MCF 10A (cell line): ENCODE results near the gene TRIP6. TPM values are rescaled to one million over a fixed set of nuclear protein-coding genes. Genes with fewer than 3 reads are reported as not detected.

Source experiments
- BruUV-seq: library from RNA; stranded (reverse); fragments of 400-500 nt; replicated peaks from 2 replicates; lab custom pipeline; 2021; lab: Mats Ljungman, UMichigan
- CTCF ChIA-PET: fragments of 300-600 bp; sonication (Branson Sonifier 250); formaldehyde crosslinking; extraction: SDS; loops from one replicate; lab custom pipeline; 2021; ENCODE audit warnings: antibody characterized with exemption, inconsistent platforms; lab: Yijun Ruan, JAX
- POLR2A ChIA-PET: fragments of 300-600, 350-650 bp; sonication (Branson Sonifier 250); formaldehyde crosslinking; extraction: SDS; loops from one replicate; lab custom pipeline; 2020; ENCODE audit warnings: antibody characterized with exemption, inconsistent platforms; lab: Yijun Ruan, JAX
- DNase-seq: peaks from one replicate; pipeline ENCODE4 v3.0.0-alpha.2; 2018; ENCODE audit not compliant: unreplicated experiment
- H3K27ac Mint-ChIP-seq: one replicate; pipeline ENCODE4 v1.8.0; 2022; ENCODE audit warnings: mild to moderate bottlenecking, low read depth, mixed read lengths; ENCODE audit not compliant: unreplicated experiment
- H3K27me3 Mint-ChIP-seq: one replicate; pipeline ENCODE4 v1.8.0; 2022; ENCODE audit warnings: mixed read lengths; ENCODE audit not compliant: insufficient read depth, unreplicated experiment
- H3K36me3 Mint-ChIP-seq: one replicate; pipeline ENCODE4 v1.8.0; 2022; ENCODE audit warnings: mild to moderate bottlenecking, moderate library complexity, mixed read lengths; ENCODE audit not compliant: insufficient read depth, unreplicated experiment
- H3K4me1 Mint-ChIP-seq: one replicate; pipeline ENCODE4 v1.8.0; 2022; ENCODE audit warnings: mixed read lengths; ENCODE audit not compliant: insufficient read depth, unreplicated experiment
- H3K4me3 Mint-ChIP-seq: one replicate; pipeline ENCODE4 v1.8.0; 2022; ENCODE audit warnings: mild to moderate bottlenecking, moderate library complexity, mixed read lengths; ENCODE audit not compliant: unreplicated experiment
- H3K9me3 Mint-ChIP-seq: one replicate; pipeline ENCODE4 v1.8.0; 2022; ENCODE audit warnings: mixed read lengths; ENCODE audit not compliant: unreplicated experiment
- intact Hi-C: fragments of 100-400 bp; cut with micrococcal nuclease; formaldehyde crosslinking; loops from 2 replicates; pipeline ENCODE4 v1.14.1; 2022
- total RNA-seq: library from RNA; stranded (reverse); gene quantifications from 2 replicates; pipeline ENCODE4 v1.2.3, GENCODE V29; 2022
- TF ChIP-seq, protein P1 (sequence below): fragments of 200-600 bp; IDR thresholded peaks from one replicate; pipeline ENCODE4 v1.8.0; 2022; ENCODE audit warnings: antibody characterized with exemption, mild to moderate bottlenecking; ENCODE audit not compliant: unreplicated experiment

Gene TRIP6
- total RNA-seq, 1 experiment from 2014 or later = 132 TPM

DNA sequence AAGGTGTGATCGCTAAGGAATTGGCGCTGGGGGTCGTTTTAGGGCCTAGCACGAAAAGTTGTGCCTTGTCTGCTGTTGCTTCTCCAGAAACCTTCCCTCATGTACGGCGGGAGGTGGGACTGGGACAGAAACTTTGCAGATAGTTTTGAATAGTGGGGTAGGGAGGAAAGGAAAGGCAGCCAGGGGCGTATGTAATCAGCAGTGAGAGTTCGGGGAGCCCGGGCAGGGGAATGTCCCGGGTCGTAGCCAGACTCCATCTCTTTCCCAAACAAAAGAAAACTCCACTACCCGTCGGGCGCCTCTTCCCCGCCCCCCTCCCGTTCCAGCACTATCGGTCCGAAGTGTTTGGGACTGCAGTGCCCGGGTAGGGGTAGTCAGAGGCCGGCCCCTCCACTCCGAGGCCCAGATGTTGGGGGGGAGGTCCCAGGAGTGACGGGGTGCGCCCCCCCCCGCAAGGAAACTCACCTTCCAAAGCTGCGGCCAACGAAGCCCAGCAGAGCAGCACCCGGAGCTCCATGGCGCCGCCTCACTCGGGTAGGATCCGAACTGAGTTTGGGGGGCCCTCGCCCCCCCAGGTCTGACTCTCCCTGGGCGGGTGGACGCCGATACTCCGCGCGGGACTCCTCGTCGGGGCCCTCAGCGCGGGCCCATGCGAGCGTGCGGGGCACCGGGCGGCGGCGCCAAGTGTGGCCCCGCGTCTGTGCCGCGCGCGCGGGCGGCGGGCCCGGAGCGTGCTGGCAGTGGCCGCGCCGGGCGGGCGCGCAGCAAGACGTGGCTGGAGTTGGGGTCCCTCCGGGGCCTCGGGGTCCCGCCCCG lies 40.5 kb upstream of the TRIP6 start:
- intact Hi-C loops = loop anchor here (1.0 kb wide), 3 partner anchors 26 to 121 kb away; partner anchors contain the start of gene SLC12A9
- H3K27ac Mint-ChIP-seq = peak overlapping the region; percentile 86
- TF ChIP-seq, protein P1, sequence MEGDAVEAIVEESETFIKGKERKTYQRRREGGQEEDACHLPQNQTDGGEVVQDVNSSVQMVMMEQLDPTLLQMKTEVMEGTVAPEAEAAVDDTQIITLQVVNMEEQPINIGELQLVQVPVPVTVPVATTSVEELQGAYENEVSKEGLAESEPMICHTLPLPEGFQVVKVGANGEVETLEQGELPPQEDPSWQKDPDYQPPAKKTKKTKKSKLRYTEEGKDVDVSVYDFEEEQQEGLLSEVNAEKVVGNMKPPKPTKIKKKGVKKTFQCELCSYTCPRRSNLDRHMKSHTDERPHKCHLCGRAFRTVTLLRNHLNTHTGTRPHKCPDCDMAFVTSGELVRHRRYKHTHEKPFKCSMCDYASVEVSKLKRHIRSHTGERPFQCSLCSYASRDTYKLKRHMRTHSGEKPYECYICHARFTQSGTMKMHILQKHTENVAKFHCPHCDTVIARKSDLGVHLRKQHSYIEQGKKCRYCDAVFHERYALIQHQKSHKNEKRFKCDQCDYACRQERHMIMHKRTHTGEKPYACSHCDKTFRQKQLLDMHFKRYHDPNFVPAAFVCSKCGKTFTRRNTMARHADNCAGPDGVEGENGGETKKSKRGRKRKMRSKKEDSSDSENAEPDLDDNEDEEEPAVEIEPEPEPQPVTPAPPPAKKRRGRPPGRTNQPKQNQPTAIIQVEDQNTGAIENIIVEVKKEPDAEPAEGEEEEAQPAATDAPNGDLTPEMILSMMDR = no peak
- CTCF ChIA-PET = interaction anchor here (0.6 to 3.9 kb wide), 12 partner anchors 11 to 387 kb away, joined by 3 to 26 read pairs (median 4); partner anchors contain the start of genes POP7 and SLC12A9
- no peaks in the 10 kb centered on the region for H3K27me3 Mint-ChIP-seq
- peak overlapping the region; percentile 96 for H3K4me3 Mint-ChIP-seq
- H3K9me3 Mint-ChIP-seq = no peaks in the 10 kb centered on the region
- peak; percentile 22 for DNase-seq
- peaks cover 28% of the 10 kb centered on the region for H3K36me3 Mint-ChIP-seq
- no TSS peak for BruUV-seq
- POLR2A ChIA-PET = interaction anchor here (0.6 to 2.9 kb wide), 18 partner anchors 9 to 1174 kb away, joined by 3 to 23 read pairs (median 5); partner anchors contain the start of genes EPO, FBXO24, POP7 and SLC12A9
- H3K4me1 Mint-ChIP-seq = peaks cover 21% of the 10 kb centered on the region

DNA sequence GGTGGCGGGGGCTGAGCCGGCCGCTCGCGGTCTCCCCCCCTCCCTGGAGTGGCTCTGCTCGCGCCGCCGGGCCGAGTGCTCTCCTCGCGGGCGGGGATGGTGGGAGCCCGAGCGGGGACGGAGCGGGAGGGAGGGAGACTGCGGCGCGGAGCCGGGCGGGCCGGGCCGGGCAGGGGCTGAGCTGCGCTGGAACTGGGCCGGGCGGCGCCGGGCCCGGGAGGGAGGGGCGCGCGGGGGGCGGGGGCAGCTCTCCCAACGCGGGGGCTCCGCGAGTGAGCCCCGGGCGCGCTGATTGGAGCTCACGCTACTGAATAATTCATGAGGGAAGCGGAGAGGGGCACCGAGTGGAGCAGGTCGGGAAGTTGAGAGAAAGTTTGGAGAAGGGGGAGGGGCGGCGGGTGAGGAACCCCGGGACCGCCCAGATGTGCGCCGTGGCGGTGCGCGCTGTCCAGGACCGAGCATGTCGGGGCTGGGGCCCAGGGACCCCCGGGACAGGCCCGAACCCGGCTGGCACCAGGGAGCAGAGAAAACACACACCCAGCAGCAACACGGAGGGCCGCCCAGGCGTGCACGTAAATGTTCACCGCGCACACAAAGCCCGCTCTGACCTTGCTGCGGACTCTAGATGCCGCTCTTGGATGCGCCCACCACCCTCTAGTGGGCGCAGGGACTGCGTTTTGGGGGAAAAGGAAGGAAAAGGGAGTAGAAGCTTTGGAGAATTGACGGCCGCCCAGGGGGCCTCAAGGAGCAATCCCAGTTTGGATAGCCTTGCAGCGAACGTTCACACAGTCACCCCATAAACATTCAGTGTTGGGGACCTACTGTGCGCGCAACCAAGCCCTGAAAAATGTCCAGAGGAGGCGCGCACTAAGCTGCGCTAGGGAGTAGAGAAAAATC lies 39.6 kb upstream of the TRIP6 start, which contains the start of gene EPHB4:
TSS of gene EPHB4 (minus strand) at position 194 of the 897 bp plus-strand sequence. CDS start 493 bp downstream, outside the sequence.
- H3K27ac Mint-ChIP-seq = peak within 1 kb of the TSS; percentile 86
- H3K36me3 Mint-ChIP-seq = peaks cover 19% of the 10 kb centered on the region
- peak within 1 kb of the TSS; percentile 96 for H3K4me3 Mint-ChIP-seq
- DNase-seq = peak; percentile 80
- TF ChIP-seq, protein P1 = peak; percentile 20
- ChIA-PET CTCF (interaction anchor here (0.6 to 3.9 kb wide), 13 partner anchors 10 to 388 kb away, joined by 3 to 26 read pairs (median 3); partner anchors contain the start of genes FBXO24, POP7 and SLC12A9), POLR2A (interaction anchor here (0.6 to 2.9 kb wide), 18 partner anchors 8 to 242 kb away, joined by 3 to 23 read pairs (median 5); partner anchors contain the start of genes FBXO24, POP7, SLC12A9 and SRRT)
- peaks cover 21% of the 10 kb centered on the region for H3K4me1 Mint-ChIP-seq
- no TSS peak for BruUV-seq
- no peaks in the 10 kb centered on the region for H3K27me3 Mint-ChIP-seq
- intact Hi-C loops = loop anchor here (1.0 kb wide), 1 partner anchor 25 kb away; the partner anchor contains the start of gene SLC12A9
- H3K9me3 Mint-ChIP-seq = no peaks in the 10 kb centered on the region

DNA sequence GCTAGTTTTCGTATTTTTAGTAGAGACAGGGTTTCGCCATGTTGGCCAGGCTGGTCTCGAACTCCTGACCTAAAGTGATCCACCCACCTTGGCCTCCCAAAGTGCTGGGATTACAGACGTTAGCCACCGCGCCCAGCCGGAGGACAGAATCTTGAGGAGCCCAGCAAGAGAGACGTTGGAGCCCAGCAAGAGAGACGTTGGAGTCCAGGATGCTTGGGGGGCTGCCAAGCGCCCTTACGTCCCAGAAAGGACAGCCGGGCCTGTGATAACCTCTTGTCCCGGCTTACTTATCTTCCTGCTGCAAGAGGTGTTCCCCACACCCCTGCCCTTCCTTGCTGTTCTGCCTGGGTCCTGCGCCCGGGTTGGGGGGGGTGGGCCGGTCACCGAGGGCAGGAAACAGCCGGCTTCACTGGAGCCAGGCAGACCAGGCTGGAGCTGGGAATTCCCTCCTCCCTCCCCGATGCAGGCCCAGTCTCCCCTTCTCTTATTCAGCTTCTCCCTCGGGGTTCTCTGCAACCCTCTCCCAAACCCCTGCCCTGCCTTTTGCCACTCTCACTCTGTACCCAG lies 38.0 kb upstream of the TRIP6 start:
- peaks cover 21% of the 10 kb centered on the region for H3K4me1 Mint-ChIP-seq
- TF ChIP-seq, protein P1 = no peak
- no peak overlapping the region for H3K27ac Mint-ChIP-seq
- no peaks in the 10 kb centered on the region for H3K27me3 Mint-ChIP-seq
- no peaks in the 10 kb centered on the region for H3K9me3 Mint-ChIP-seq
- intact Hi-C loops = no loop called here
- no peak overlapping the region for H3K4me3 Mint-ChIP-seq
- H3K36me3 Mint-ChIP-seq = peaks cover 15% of the 10 kb centered on the region
- POLR2A ChIA-PET = interaction anchor here (1.2 to 1.6 kb wide), 2 partner anchors 23 to 30 kb away, joined by 5 to 8 read pairs; partner anchors contain the start of gene SLC12A9
- no peak for DNase-seq
- no TSS peak for BruUV-seq
- CTCF ChIA-PET = interaction anchor here (0.5 kb wide), 1 partner anchor 29 kb away, joined by 3 read pairs; no protein-coding TSS in a partner anchor
